Measurements from ENCODE around the gene NMB.
"Not testable (repeated sequence)": the region's sequence is repeated elsewhere in the genome, so short reads cannot be mapped to it uniquely, and the experiment has no call there.

Gene NMB

GRCh38 chr15:84654689-84655453 lies 3.1 kb downstream of the NMB start:
- DNase-seq, result peak; percentile 31 to 91 (median 80)

GRCh38 chr15:84653910-84654688 lies 3.9 kb downstream of the NMB start, which contains the start of gene WDR73:
Gene WDR73 (minus strand): TSS chr15:84654283. CDS start chr15:84654274, 9 bp downstream.
- DNase-seq, result peak; percentile 88 to 98 (median 96)

- DNase-seq, result no peak
Observed at GRCh38 chr15:84653584-84653909, 4.5 kb downstream of the NMB start.

- no peak for DNase-seq
Observed at GRCh38 chr15:84649706-84650105, 8.3 kb downstream of the NMB start.

GRCh38 chr15:84648539-84648938 lies 9.5 kb downstream of the NMB start:
- DNase-seq, result no peak

- no peak for DNase-seq
Observed at GRCh38 chr15:84647726-84648125, 10.3 kb downstream of the NMB start.

- DNase-seq, result no peak
Observed at GRCh38 chr15:84645997-84646396, 12.0 kb downstream of the NMB start.

GRCh38 chr15:84645496-84645895 lies 12.5 kb downstream of the NMB start:
- DNase-seq, result no peak

GRCh38 chr15:84643838-84644237 lies 14.2 kb downstream of the NMB start:
- DNase-seq, result no peak

- not testable (repeated sequence) for DNase-seq
Observed at GRCh38 chr15:84642640-84643039, 15.4 kb downstream of the NMB start.

GRCh38 chr15:84641871-84642270 lies 16.1 kb downstream of the NMB start:
- DNase-seq, result not testable (repeated sequence)

- peak in 1 of 3 experiments; percentile 26 for DNase-seq
Observed at GRCh38 chr15:84638103-84638502, 19.9 kb downstream of the NMB start.

GRCh38 chr15:84634228-84634837 lies 23.7 kb downstream of the NMB start:
- DNase-seq, result peak in 1 of 3 experiments; percentile 55

GRCh38 chr15:84633311-84634227 lies 24.4 kb downstream of the NMB start:
- peak; percentile 46 to 82 (median 80) for DNase-seq

GRCh38 chr15:84631706-84632272 lies 26.2 kb downstream of the NMB start:
- DNase-seq, result no peak

GRCh38 chr15:84629033-84629432 lies 29.0 kb downstream of the NMB start:
- DNase-seq, result no peak

- no peak for DNase-seq
Observed at GRCh38 chr15:84625123-84625522, 32.9 kb downstream of the NMB start.

- no peak for DNase-seq
Observed at GRCh38 chr15:84624359-84624758, 33.6 kb downstream of the NMB start.

GRCh38 chr15:84621358-84621979 lies 36.5 kb downstream of the NMB start:
- no peak for DNase-seq

GRCh38 chr15:84620626-84621025 lies 37.4 kb downstream of the NMB start:
- DNase-seq, result no peak

GRCh38 chr15:84616235-84616634 lies 41.8 kb downstream of the NMB start:
- DNase-seq, result no peak

- DNase-seq, result no peak
Observed at GRCh38 chr15:84611631-84612030, 46.4 kb downstream of the NMB start.
